ENCODE data around the gene SUGCT.
"Not testable (repeated sequence)": the region's sequence is repeated elsewhere in the genome, so short reads cannot be mapped to it uniquely, and the experiment has no call there.

Gene SUGCT

DNA sequence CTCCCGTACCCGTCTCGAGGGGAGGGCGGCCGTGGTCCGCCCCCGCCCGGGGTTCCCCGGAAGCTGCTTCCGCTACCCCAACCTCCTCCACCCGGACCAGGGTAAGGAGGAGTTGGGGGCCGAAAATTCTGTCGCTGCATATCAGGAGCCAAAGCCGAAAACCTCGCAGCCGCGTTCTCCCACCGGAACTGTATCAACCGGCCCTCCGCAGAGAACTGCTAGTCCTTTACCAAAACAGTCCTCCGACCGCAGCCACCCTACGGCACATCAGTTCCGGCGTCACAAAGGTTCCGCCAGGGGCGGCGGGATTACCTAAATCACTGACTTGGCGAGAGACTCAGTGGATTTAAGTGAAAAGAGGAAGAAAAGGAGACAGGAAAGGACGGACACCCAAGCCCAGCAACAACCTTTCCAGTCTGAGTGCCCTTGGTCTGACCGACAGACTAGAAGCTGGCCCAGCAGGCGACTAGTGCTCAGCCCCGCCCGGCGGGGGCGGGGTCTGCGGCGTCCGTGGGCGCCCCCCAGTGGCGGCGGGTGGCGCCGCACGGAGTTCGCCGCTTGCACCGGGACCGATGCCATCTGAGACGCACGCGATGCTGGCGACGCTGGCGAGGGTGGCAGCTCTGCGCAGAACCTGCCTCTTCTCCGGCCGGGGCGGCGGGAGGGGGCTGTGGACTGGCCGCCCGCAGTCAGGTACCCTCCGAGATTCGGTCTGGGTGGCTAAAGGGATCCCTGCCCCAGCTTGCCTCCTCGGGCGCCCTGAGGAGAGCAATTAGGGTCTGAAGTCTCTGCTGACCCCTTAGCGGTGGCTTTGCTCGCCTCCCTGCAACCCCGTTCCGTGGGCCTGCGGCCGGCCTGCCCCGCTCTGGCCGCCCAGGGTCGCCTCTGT, at the start of gene SUGCT, which contains the start of gene MPLKIP:
TSS of gene SUGCT (plus strand) at position 578 of the 889 bp plus-strand sequence.
TSS of gene MPLKIP (minus strand) at position 195 of the 889 bp plus-strand sequence. CDS start at position 140, 55 bp downstream.
- DNase-seq: peak; percentile 83

- DNase-seq: no peak
Measured at GRCh38 chr7:40092182-40092581, 42.6 kb upstream of the SUGCT start.

GRCh38 chr7:40093631-40094350, 41.0 kb upstream of the SUGCT start:
- DNase-seq: no peak

DNA sequence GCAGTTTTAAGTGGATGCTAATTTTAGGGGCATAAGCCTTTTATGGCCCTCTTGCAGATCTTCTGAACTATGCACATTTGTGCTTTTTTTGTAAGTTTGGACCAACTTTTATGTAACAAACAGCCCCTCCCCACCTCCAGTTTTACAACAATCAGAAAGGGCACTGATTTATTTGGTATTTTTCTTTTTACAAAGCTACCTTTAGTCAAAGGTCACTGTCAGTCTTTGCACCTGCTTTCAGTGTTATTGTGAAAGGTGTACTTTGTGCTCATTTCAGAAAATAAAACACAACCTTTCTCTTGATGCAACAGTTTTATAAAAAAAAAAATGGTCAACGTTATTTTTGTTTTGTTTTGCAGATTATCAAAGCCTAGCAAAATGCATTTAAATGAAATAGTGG, 39.6 kb upstream of the SUGCT start:
- DNase-seq: no peak

DNA sequence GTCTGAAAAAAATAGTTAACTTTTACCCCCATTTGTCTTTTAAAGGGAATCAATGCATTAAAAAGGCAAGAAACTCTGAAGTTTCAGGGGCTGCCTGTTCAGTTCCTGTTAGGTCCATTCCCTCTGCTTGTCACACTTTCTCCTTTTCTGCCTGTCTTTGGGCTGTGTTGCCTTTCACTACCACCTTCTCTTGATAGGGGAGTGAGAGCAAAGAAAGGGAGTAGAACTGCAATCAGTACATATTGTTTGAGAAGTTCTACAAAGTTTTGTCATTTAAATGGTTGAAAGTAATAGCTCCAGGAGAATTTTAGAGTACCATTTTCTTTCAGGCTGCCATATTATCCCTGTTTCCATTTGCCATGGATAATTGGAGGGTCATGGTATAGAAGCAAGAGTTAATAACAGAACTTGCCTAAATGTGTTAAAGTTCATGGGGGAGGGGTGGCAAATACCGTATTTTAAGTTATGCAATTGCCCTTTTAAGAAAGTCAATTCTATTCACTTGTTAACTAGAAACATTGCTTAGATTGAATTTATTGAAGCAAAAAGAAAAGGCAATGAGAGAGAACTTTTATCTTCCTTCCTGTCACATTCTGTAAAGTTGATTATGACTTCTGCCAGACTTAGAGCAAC, 39.0 kb upstream of the SUGCT start:
- no peak for DNase-seq

GRCh38 chr7:40097728-40098127, 37.1 kb upstream of the SUGCT start:
- DNase-seq: no peak

- no peak for DNase-seq
Measured at GRCh38 chr7:40098810-40099209, 36.0 kb upstream of the SUGCT start.

DNA sequence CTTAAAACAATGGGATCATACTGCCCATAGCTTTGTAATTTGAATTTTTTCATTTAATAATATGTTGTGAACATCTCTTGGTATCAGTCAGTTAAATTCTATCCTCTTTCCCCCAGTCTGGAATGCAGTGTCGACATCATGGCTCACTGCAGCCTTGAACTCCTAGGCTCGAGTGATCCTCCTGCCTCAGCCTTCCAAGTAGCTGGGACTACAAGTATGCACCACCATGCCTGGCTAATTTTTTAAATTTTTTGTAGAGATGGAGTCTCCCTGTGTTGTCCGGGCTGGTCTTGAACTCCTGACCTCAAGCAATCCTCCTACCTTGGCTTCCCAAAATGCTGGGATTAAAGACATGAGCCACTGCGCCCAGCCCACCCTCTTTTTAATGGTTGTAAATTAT, 35.0 kb upstream of the SUGCT start:
- DNase-seq: no peak

DNA sequence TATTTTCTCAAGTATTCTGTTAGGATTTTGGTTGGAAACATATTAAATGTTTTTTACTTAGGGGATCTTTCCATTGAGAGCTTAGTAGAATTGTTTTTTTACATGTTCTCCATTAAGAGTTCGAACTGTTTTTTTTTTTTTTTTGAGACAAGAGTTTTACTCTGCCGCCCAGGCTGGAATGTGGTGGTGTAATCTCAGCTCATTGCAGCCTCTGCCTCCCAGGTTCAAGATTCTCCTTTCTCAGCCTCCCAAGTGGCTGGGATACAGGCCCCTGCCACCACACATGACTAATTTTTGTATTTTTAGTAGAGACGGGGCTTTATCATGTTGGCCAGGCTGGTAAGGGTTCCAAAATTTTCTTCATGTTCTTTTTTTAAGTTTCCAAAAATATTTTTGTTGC, 33.6 kb upstream of the SUGCT start:
- no peak for DNase-seq

GRCh38 chr7:40102897-40103296, 31.9 kb upstream of the SUGCT start:
- DNase-seq: no peak

DNA sequence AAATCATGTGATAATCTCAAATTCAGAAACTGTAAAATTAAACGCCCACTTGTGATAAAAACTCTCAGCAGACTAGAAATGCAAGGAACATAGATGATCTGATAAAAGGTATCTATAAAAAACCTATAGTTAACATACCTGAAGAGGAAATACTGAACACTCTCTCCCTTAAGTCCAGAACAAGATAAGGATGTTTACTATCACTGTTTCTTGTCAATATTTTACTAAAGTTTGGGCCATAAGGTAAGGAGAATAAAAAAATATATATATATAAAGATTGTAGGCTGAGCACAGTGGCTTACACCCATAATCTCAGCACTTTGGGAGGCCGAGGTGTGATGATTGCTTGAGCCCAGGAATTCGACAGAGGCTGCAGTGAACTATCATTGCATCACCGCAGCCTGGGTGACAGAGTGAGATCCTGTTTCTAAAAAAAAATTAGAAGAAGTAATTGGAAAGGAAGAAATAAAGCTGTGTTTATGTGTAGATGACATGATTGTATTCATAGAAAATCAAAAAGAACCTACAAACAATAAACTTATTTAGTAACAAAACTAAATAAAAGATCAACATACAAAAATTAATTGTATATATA, 28.8 kb upstream of the SUGCT start:
- no peak for DNase-seq

DNA sequence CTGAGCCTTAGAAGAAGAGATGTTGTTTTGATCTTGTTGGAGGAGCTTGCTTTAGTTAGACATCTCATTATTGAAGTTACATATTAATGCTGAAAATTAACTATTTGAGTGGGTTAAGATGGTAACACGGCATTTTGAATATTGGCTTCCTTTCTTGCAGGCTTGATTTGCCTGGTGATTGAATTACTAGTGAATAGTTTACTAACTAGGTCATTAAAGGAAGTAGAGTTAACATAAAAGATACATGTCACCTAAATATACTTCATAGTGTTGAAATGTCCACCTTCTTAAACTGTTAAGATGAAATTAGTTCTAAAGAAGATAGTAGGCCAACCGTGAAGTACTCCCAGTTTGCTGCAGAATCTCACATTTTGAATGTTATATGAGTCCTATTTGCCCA, 18.9 kb upstream of the SUGCT start:
- no peak for DNase-seq

DNA sequence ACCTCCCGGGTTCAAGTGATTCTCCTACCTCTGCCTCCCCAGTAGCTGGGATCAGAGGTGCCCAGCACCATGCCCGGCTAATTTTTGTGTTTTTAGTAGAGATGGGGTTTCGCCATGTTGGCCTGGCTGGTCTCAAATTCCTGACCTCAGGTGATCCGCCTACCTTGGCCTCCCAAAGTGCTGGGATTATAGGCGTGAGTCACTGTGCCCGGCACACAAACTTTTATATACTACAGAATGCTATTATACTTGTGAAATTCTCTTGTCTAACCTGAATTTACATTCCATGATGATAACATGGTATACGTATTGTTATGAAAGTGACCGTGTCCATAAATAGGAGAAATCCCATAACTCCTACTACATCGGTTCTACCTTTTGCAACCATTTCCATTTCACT, 17.6 kb upstream of the SUGCT start:
- not testable (repeated sequence) for DNase-seq

GRCh38 chr7:40118201-40118600, 16.6 kb upstream of the SUGCT start:
- DNase-seq: not testable (repeated sequence)

- no peak for DNase-seq
Measured at GRCh38 chr7:40120020-40120419, 14.8 kb upstream of the SUGCT start.

DNA sequence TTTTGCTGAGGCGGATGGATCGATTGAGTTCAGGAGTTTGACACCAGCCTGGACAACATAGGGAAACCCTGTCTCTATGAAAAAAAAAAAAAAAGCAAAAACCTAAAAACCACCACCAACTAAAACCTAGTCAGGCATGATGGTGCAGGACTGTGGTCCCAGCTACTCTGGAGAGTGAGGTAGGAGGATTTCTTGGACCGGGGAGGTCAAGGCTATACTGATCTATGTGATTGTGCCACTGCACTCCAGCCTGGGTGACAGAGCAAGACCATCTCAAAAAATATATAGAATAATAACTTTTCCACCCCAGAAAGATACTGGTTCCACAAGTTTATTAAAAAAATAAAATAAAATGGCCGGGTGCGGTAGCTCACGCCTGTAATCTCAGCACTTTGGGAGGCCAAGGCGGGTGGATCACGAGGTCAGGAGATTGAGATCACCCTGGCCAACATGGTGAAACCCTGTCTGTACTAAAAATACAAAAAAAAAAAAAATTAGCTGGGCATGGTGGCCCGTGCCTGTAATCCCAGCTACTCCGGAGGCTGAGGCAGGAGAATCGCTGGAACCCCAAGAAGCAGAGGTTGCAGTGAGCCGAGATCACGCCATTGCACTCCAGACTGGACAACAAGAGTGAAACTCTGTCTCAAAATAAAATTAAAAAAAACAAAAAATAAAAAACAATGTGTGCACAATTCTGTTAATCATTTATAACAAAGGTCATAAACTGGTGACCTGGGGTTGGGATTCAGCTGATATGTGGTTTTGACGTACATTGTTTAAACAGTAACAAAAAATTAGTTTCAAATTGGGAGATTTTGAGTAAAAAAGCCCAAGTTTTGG, 12.5 kb upstream of the SUGCT start:
- DNase-seq: not testable (repeated sequence)

GRCh38 chr7:40122940-40123254, 11.9 kb upstream of the SUGCT start:
- no peak for DNase-seq

DNA sequence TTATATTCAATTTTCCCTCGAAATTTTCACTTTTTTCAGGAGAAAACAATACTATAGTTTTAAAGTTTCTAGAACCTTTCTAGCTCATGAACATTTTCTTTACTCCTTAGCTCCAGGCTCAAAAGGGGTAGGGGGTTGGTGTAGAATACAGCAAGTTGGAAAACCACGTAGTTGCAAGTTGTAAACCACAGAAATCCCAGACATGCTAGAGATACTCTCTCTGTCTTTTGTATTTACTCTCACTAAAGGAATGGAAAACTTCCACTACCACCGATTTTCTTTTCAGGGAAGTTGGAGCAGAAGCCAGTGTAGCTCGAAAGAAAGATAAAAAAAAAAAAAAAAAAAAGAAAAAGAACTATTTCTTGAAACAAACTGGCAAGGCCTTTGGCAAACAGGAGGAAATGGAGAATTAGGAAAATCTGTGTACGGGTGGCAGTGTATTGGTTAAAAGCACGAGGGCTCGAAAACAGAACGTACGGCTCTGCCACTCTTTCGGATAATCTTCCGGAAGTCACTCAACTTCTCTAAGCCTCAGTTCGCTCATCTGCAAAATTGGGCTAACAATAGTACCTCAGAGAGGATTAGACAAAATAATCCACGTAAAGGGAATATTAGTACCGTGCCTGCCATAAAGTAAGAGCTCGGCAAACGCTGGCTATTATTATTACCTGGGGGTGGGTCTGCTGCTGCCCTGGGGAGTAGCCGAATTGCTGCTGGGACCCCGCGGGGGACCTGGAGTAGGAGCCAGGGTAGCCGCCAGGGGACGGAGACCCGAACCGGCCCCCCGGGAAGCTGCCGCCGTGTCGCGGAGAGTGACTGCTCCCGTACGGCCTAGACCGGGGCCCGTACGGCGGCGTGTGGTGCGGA, 1.0 kb upstream of the SUGCT start:
- no peak for DNase-seq

- DNase-seq: no peak
Measured at GRCh38 chr7:40135317-40135610, 459 bp downstream of the SUGCT start.

- DNase-seq: no peak
Measured at GRCh38 chr7:40137563-40137962, 2.8 kb downstream of the SUGCT start.

GRCh38 chr7:40138973-40139372, 4.2 kb downstream of the SUGCT start:
- DNase-seq: no peak

DNA sequence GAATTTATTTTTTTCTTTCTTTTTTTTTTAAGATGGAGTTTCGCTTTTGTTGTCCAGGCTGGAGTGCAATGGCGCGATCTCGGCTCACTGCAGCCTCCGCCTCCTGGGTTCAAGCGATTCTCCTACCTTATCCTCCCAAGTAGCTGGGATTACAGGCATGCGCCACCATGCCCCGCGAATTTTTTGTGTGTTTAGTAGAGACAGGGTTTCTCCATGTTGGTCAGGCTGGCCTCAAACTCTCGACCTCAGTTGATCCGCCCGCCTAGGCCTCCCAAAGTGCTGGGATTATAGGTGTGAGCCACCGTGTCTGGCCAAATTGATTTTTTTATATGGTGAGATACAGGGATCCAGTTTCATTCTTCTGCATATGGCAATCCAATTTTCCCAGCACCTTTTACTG, 5.1 kb downstream of the SUGCT start:
- not testable (repeated sequence) for DNase-seq
